IMR-90 (cell line): Measurements from ENCODE around the gene PRKCA.

Experiments used
- CEBPB ChIP-seq: IDR thresholded peaks from 2 replicates; pipeline ENCODE4 v1.6.1; 2012; ENCODE audit warnings: low read depth, low read length, improper control_type of control experiment
- CHD1 ChIP-seq: IDR thresholded peaks from 2 replicates; pipeline ENCODE4 v1.6.1; 2012; ENCODE audit warnings: low read depth, low read length, improper control_type of control experiment
- FOS ChIP-seq: fragments of 150-350 bp; IDR thresholded peaks from 2 replicates; pipeline ENCODE4 v1.6.1; 2016; ENCODE audit warnings: low read depth, low read length
- RFX5 ChIP-seq: IDR thresholded peaks from 2 replicates; pipeline ENCODE4 v1.8.0; 2012; ENCODE audit warnings: low read depth, mild to moderate bottlenecking, low read length, moderate library complexity
- USF2 ChIP-seq: fragments of 150-350 bp; IDR thresholded peaks from 2 replicates; pipeline ENCODE4 v1.6.1; 2017; ENCODE audit warnings: mild to moderate bottlenecking, antibody characterized with exemption, low read length, low read depth
- TF ChIP-seq, protein P1 (sequence below): conservative IDR thresholded peaks from 2 replicates; pipeline ENCODE4 v1.5.1; 2012; ENCODE audit warnings: mild to moderate bottlenecking, low read depth, low read length, improper control_type of control experiment

DNA sequence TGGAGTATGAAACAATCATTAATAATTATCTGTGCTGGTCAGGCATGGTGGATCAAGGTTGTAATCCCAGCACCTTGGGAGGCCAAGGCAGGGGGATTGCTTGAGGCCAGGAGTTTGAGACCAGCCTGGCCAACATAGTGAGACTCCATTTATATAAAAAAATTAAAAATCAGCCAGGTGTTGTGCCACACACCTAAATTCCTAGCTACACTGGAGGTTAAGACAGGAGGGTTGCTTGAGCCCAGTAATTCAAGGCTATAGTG, 28.9 kb upstream of the PRKCA start:
- TF ChIP-seq, protein P1, sequence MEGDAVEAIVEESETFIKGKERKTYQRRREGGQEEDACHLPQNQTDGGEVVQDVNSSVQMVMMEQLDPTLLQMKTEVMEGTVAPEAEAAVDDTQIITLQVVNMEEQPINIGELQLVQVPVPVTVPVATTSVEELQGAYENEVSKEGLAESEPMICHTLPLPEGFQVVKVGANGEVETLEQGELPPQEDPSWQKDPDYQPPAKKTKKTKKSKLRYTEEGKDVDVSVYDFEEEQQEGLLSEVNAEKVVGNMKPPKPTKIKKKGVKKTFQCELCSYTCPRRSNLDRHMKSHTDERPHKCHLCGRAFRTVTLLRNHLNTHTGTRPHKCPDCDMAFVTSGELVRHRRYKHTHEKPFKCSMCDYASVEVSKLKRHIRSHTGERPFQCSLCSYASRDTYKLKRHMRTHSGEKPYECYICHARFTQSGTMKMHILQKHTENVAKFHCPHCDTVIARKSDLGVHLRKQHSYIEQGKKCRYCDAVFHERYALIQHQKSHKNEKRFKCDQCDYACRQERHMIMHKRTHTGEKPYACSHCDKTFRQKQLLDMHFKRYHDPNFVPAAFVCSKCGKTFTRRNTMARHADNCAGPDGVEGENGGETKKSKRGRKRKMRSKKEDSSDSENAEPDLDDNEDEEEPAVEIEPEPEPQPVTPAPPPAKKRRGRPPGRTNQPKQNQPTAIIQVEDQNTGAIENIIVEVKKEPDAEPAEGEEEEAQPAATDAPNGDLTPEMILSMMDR, result no peak
- TF ChIP-seq CHD1, result no peak
- TF ChIP-seq USF2, result no peak
- no peak for TF ChIP-seq CEBPB
- no peak for TF ChIP-seq FOS
- no peak for TF ChIP-seq RFX5
